Iris pigment epithelial cell (primary cell): ENCODE measurements around the gene FERMT3.
"Not testable (repeated sequence)": the region's sequence is repeated elsewhere in the genome, so short reads cannot be mapped to it uniquely, and the experiment has no call there.

Experiments used
- DNase-seq: peaks from one replicate; pipeline ENCODE4 v3.0.0-alpha.2; 2011; ENCODE audit warnings: low read depth

The FERMT3 gene

GRCh38 chr11:64206457-64207255 lies at the start of gene FERMT3:
TSS of gene FERMT3 (plus strand) at chr11:64206721. CDS start at chr11:64207365, 644 bp downstream.
- no peak for DNase-seq

DNA sequence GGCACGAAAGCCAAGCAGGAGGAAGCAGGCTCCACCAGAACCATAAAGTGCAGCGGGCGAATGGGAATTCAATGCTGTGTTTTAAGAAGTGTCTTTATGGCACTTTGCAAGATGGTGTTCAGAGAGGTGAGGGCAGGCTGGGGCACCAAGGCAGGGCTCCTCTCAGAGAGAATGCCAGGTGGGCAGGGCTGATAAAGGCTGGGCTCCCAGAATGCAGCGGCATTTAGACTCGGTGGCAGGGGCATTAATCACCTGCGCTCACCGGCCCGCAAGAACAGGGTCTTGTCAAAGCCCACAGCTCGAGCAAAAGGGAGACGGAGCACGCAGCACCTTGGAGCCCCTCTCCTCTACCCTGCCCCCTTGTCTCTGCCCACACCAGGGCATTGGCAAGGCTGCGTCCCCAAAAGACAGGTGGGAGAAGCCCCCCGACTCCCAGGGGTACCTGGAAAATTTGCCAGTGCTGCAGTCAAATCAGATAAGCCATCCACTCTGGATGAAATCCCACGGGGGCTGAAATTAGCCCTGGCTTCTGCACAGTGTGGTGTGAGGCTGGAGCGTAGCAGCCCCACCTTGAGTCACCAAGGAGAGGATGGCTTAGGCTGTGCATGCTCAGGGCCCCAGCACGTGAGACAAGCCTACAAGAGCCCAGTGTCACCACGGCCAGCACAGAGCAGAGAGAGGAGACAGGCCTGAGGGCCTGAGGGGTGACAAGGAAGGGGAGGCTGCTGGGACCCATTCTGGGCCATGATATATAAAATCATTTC lies 48.7 kb upstream of the FERMT3 start:
- no peak for DNase-seq

GRCh38 chr11:64161037-64161436 lies 45.5 kb upstream of the FERMT3 start:
- DNase-seq, result no peak

DNA sequence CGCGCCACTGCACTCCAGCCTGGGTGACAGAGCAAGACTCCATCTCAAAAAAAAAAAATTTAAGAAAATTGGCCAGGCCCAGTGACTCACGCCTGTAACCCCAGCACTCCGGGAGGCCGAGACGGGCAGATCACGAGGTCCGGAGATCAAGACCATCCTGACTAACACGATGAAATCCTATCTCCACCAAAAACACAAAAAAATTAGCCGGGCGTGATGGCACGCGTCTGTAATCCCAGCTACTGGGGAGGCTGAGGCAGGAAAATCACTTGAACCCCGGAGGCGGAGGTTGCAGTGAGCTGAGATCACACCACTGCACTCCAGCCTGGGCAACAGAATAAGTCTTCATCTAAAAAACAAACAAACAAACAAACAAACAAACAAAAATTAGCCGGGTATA lies 43.8 kb upstream of the FERMT3 start:
- not testable (repeated sequence) for DNase-seq

- DNase-seq, result no peak
These were observed 42.6 kb upstream of the FERMT3 start for GRCh38 chr11:64163951-64164350.

GRCh38 chr11:64164392-64165312 lies 41.9 kb upstream of the FERMT3 start:
- no peak for DNase-seq

DNA sequence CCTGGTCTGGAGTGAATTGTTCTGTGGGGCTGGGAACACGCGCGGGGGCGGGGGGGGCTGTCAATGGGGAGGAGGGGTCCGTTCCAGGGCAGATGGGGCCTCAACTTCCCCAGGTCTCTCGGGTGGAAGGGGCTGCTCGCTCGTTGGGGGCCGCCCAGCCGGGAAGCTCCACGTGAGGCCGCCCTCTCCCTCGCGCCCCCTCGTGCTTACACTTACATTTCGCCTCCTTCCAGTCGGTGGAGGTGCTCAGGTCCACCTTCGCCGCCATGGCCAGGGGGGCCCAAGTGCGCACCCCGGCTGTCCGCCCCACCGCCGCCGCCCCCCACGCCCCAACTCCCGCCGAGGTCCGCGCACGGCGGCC lies 41.1 kb upstream of the FERMT3 start:
- no peak for DNase-seq

DNA sequence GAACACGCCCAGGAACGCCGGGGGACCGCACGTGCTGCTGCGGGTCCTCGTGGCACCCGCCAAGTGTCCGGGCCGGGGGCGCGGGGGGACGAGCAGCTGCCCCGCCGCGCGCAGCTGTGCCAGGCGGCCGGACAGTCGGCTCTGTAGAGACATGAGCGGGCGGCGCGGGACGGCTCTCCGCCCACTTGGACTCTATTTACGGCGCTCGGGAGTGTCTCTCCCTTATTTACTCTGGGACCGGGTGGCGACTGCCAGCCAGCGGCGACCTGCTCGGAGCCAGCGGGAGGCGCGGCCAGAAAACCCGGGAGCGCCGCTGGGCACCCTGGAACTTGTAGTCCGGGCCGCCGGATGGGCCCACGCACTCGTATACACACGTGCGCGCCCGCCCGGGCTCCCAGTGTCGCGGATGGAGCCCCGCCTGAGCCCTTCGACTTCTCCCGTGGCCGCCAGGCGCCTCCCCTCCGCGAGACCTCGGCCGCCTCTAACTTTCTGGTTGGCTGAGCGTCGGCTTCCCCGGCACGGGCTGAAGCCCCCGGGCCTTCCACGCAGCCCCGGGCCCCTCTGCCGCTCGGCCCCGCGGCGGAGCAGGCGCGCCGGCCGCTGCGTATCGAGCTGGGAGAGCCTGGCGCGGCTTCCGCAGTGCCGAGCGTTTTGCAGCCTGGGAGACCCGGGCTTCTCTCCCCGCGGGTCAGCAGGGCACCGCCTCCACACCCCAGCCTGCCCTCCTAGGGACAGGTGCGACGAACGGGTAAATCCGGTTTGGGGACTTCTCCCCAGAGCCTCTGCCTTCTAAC lies 40.5 kb upstream of the FERMT3 start, which contains the start of gene MACROD1:
Gene MACROD1 (minus strand): TSS at position 272 of the 794 bp plus-strand sequence. CDS start 119 bp downstream, at position 153.
- peak; percentile 74 for DNase-seq

DNA sequence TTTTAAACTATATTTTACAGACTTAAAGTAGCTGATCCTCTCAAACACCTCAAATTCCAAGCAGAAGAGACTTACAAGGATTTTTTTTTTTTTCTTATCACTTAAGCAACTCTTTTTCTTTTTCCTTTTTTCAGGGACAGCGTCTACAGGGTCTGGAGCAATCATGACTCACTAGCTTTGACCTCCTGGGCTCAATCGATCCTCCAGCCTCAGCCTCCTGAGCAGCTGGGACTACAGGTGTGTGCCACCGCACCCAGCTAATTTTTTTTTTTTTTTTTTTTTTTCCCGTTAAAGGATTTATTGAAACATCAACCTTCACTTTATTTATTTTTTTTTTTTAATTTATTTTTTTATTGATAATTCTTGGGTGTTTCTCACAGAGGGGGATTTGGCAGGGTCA lies 36.1 kb upstream of the FERMT3 start:
- DNase-seq, result no peak

GRCh38 chr11:64173616-64174355 lies 32.7 kb upstream of the FERMT3 start:
- DNase-seq, result peak; percentile 44

- DNase-seq, result no peak
These were observed 29.8 kb upstream of the FERMT3 start for GRCh38 chr11:64176751-64177150.

GRCh38 chr11:64178203-64178602 lies 28.3 kb upstream of the FERMT3 start:
- no peak for DNase-seq

GRCh38 chr11:64178951-64179639 lies 27.4 kb upstream of the FERMT3 start:
- no peak for DNase-seq

- DNase-seq, result no peak
These were observed 25.6 kb upstream of the FERMT3 start for GRCh38 chr11:64180891-64181290.

DNA sequence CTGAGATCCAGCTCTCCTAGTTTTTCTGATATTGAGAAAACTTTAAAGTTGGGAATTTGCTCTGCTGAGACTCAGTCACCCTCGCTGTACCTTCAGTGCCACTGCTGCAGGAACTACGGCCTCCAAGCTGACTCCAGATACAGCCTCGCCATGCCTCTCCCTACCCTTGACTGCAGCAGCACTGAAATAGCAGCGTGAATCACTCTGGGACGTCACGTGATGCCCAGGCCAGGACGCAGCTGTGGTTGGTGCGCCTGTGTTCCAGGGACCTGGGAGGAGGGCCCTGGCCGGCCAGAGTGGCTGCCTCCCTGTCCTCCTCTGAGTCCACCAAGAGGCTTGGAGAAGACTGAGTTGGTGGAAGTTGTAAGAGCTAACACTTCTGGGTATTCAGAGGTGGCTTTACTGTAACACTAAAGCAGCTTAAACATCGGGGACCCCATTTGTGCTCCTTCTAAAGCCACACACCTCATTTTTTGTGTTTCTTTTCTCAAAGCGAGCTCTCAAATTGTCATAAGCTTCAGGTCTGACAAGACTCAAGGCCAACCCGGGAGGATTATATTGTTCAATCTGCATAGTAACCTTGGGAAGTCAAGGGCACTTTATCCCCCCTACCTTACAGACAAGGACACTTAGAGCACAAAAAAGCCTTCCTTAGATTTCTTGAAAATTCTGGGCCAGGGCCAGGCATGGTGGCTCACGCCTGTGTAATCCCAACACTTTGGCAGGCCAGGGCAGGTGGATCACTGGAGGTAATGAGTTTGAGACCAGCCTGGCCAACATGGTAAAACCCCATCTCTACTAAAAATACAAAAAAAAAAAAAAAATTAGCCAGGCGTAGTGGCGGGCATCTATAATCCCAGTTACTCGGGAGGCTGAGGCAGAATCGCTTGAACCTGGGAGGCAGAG lies 24.8 kb upstream of the FERMT3 start:
- DNase-seq, result peak; percentile 94

DNA sequence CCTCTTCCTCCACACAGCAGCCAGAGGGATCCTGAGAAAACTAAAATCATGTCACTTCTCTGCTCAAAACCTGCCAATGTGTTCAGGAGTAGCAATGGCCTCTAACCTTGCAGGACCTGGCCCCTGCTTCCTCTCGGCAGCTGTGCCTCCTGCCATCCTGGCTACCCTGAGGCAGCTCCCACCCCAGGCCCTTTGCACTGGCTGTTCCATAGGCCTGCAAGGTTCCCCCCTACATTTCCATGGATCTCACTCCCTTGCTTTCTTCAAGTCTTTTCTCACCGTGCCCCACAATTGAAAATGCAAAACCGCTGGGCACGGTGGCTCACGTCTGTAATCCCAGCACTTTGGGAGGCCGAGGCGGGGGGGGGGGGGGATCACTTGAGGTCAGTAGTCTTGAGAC lies 22.6 kb upstream of the FERMT3 start:
- no peak for DNase-seq

DNA sequence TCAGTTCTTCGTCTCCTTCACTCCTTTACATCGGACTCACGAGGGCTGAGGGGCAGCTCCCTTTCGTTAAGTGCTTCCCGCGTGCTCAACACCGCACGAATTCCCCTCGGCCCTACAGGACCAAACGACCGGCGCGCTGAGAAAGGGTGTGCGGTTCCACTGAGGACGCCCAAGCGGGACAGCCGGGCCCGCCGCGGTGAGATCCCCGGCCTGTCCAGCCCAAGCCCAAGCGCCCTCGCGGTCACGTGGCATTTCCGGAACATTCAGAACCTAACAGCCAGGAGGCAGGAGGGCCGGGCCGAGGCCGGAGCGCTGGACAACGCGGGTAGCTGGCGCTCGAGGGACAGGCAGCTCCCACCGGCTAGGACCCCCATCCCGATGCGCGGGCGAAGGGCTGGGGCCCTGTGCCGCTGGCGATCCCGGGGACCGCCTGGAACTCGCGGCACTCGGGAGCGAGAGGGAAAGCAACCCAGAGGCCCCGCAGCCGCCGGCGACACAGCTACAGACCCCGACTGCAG lies 21.3 kb upstream of the FERMT3 start:
- DNase-seq, result peak; percentile 86

DNA sequence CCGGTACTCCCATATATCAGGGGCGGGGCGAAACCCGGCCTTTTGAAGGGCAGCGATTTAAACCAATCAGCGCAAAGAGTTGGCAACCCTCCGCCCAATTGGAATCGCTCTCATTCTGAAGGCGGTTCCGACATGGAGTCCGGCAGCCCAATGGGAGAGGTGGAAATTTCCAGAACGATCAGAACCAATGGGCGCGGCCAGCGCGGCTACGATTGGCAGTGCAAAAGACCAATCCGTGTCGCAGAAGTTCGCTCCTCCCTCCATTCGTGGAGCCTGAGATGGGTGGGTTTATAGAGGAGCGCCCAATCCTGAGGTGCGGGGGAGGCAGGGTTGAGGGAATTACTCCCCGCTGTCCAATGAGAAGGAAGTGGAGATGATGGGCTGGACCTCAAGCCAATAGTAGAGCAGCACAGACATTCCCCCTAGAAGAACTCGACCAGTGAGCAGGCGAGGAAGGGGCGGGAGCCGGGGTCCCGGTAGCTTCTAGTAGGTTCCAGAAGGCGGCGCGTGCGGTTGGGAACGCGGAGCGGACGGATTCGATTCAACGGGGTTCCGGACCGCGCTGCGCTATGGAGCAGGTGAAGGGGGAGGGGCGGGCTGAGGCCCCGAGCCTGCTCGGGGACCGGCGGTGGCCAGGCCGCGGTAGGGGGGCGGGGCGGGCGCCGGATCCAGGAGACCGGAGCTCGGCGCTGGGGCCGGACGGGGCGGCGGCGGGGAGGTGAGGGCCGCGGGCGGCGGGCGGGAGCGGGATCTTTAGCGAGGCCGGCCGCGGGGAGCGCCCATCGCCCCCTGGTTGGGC lies 20.6 kb upstream of the FERMT3 start, which contains the start of gene STIP1:
Gene STIP1 (plus strand): TSS at position 479 of the 799 bp plus-strand sequence. CDS start 91 bp downstream, at position 570.
- peak; percentile 100 for DNase-seq
